Stimulated activated CD4-positive, alpha-beta T cell treated with anti-CD3 and anti-CD28 coated beads, TNF-alpha, amount 100 ng/mL, for 1 hour (primary cell): ENCODE data around the gene BCL2L14.
A peak's percentile ranks its signal among the peaks of the same experiment; 100 is the strongest.
"Not testable (repeated sequence)": the region's sequence is repeated elsewhere in the genome, so short reads cannot be mapped to it uniquely, and the experiment has no call there.

Experiments
- DNase-seq, 3 donors: peaks; one replicate each; pipeline ENCODE4 v3.0.0-alpha.2; 2020; ENCODE audit warnings: low read depth in 3 of 3, low spot score in 1 of 3

Gene BCL2L14

DNA sequence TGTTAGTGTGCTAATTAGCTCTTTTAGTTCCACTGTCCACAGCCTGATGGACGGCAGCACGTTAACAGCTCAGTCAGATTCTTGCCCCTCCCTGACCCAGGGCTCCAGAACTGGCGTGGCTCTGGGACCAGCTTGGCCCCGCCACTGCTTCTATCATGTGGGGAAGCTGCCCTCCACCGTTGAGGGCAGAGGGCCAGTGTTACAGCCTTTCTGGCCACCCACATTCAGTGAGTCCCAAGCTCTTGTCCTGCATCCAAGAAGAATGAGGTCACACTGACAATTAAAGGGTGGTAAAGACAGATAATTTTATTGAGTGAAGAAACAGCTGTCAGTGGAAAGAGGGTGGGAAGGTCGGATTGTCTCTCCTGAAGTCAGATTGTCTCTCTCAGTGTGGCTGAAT lies 36.9 kb downstream of the BCL2L14 start:
- DNase-seq = no peak

DNA sequence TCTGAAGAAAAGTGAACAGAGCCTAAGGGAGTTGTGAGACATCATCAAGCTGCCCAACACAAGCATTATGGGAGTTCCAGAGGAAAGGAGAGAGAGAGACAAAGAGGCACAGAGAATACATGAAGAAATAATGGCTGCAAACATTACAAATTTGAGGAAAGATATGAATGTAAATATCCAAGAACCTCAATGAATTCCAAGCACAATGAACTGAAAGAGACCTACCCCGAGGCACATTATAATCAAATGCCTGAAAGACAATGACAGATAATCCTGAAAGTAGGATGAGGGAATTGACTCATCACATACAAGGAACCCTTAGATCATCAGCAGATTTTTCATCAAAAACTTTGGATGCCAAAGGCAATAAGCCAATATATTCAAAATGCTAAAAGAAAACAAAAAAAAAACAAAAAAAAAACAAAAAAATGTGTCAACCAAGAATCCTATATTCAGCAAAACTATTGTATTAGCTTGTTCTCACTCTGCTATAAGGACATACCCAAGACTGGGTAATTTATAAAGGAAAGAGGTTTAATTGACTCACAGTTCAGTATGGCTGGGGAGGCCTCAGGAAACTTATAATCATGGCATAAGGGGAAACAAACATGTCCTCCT lies 37.8 kb downstream of the BCL2L14 start:
- DNase-seq = no peak

DNA sequence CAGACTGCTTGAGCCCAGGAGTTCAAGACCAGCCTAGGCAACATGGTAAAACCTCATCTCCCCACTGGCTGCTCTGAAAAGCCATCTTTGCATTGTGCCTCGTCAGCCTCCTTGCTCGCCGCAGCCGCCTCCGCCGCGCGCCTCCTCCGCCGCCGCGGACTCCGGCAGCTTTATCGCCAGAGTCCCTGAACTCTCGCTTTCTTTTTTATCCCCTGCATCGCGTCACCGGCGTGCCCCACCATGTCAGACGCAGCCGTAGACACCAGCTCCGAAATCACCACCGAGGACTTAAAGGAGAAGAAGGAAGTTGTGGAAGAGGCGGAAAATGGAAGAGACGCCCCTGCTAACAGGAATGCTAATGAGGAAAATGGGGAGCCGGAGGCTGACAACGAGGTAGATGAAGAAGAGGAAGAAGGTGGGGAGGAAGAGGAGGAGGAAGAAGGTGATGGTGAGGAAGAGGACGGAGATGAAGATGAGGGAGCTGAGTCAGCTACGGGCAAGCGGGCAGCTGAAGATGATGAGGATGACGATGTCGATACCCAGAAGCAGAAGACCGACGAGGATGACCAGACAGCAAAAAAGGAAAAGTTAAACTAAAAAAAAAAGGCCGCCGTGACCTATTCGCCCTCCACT lies 40.3 kb downstream of the BCL2L14 start:
- peak in 1 of 3 donors; percentile 13 for DNase-seq

DNA sequence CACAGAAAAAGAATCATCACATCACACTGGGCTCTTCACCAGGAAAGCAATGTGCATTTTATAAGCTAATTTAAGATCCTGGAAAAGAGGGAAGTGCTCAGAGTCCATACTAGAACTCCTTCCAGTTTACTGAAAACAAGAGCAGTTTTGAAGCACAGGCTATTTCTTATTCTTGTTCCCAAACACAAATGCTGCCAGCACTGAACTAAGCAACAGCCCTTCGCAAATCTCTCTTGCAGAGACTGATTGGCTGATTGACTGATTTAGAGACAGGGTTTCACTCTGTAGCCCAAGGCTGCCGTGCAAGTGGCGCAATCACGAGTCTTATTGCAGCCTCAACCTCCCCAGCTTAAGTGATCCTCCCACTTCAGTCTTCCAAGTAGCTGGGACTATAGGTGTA lies 44.8 kb downstream of the BCL2L14 start:
- DNase-seq = no peak

DNA sequence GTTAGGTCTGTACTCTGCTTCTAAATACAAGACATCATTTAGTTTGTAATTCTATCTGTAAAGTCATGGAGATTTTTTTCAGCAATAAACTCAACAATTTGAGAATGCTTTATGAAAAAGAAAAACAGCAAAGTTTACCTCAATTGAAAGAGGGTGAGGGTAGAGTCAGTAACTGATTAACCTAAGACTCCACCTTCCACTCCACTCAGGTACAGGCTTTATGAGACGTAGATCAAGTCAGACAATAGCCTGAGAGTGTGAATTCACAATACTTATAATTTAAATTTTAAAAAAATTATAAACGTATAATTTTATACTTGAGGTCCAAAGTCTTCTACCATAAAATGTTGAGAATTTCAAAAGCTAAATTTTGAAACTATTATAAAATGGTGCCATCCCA lies 45.9 kb downstream of the BCL2L14 start:
- no peak for DNase-seq

DNA sequence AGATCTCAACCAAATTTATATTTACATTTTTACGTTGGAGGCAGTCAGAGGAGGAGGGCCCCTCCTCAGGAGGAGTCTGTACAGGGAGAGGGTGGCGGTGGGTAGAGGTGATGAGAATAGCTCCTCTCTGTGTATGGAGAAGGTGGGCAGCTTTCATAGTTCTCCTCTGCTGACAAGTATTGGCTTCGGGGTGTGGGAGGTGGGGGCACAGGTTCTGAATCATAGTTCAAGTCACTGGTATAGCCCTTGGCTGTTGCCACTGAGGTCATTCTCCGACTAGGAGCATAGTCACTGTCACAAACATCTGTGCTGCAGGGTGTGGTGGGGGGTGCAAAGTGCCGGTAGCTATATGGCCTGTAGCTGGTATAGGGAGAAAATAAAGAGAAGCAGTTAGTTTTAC lies 50.3 kb downstream of the BCL2L14 start:
- DNase-seq = no peak

DNA sequence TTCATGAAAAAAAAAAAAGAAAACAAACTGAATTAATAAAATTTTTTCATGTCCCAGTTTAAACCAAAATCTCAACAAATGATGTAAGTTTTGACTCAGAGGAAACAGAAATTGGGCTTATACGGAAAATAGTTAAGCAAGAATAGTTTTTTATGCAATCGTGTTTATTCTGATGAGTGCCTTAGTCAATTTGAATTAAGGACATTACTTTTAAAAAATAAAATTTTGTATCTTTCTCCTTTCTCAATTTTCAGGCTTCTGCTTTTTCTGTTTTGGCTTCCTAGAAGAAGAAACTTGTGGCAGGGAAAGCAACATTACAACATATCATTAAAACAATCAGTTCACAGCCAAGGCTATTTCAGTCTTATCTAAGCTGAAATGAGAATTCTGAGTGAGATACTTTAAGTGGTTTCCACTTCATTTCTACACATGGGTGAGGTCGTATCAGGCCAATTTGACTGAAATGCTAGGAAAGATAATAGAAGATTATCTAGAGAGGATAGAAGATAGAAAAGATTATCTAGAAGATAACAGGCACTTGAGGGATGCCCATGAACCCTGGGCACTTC lies 52.4 kb downstream of the BCL2L14 start:
- no peak for DNase-seq

DNA sequence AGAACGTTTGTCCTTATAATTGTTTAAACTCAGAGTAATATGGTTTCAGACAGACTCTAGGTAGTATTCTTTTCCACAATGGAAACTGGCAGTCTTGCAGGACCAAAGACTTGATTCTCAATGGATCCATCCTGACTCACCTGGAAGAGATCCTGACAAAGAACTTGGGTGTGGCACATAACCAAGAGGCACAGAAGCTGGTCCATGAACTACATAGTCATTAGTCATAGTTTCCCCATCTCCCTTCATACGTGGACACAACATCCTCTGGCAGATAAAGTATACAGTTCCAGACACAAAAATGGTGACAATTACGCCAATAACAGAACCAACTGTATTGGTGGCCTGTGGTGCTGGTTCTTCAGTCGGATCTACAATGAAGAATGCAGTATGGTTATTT lies 55.8 kb downstream of the BCL2L14 start:
- DNase-seq = no peak

DNA sequence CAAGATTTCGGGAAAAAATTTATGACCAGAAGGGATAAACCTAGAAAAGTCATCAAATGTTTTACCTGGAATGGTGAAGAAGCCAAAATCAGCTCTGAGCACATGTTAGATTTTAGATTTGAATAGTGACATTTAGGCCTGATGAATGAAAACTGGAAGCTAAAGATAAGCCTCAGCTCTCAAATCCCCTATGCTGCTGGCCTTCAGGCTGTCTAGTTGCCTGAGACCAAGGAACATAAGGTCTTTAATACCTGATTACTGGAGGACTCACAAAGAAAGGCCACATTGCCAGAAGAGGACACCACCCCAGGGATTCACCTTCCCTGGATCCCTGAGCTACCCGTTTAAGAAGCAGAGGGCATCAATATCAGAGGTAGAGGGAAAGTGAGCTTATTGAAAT lies 56.6 kb downstream of the BCL2L14 start:
- DNase-seq = no peak

DNA sequence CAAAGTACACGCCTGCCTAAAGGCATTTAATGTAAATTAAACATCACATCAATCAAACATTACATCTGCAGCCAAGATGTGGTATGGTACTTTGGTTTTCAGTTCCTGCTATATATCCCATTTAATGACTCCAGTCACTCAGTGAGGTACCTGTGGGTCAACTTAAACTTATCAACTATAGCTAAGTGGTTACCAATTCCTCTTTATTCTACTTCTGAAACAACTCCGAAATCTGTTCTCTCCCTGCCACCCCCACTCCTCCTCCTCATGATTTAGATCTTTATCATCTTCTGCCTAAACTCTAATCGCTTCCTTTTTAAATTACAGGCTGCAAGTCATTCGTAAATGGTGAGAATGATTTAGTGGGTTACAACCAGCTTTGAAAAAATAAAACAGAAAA lies 57.9 kb downstream of the BCL2L14 start:
- DNase-seq = no peak

DNA sequence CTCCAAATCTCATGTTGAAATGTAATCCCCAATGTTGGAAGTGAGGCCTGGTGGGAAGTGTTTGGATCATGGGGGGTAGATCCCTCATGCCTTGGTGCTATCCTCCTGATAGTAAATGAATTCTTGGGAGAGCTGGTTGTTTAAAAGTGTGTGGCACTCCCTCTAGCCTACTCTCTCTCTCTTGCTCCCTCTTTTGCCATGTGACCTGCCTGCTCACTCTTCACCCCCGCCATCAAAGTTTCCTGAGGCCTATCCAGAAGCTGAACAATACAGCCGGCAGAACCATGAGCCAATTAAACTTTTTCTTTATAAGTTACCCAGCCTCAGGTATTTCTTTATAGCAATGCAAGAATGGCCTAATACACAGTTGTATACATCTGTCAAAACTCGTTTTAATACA lies 62.5 kb downstream of the BCL2L14 start:
- no peak for DNase-seq

DNA sequence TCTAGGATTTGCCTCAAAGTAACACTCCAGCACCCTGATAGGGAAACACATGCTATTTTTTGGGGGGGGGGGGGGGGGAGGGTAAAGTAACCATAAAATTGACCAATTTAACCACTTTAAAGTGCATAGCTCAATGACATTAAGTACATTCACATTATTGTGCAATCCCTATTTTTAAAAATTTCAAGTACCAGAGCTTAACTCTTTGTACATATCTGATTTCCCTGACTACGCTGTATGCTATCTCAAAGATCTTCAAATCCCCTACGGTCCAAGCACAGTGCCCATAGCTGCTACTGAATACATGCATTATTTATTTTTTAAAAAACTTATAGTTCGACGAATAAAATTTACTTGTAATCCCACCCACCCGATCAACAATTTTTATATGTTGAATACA lies 63.0 kb downstream of the BCL2L14 start:
- DNase-seq = no peak

DNA sequence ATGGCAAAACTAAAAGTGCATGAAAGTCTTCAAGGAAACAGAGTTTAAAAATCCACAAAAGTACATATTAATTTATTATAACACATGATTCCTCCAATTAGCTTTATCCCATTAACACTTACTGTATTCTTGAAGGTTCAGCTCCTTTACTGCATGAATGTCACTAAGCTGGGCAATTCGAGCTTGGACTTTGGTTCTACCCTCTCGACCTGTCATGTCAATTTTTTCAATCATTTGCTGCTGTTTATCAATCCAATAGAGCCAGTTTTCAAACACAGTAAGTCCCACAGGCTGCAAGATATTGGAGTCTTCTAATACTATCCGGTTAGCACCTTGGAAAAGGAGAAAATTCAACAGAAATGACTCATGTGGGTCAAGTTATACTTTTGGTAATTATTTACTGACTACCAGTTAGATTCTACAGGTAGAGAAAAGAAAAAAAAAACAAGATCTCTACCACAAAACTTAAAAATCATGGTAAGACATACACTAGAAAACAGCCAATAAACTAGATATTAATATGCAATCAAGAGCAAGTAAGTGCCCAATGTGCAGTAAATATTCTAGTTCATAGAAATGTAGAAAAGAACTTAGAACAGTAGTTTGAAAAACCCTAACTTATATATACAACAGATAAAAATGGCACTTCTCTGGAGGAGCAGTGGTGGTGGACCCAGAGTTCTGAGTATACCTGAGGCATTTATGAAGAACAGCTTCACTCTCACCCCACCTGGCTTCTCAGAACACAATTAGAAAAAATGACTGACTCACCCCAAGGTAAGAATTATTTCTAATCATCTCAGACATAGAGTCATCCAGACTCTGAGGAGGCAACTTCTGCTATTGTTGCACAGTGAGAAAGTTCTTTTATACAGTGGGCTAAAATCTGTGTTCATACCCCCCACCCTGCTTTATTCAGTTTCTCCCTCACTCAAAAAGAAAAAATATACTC lies 67.7 kb downstream of the BCL2L14 start:
- DNase-seq = no peak

DNA sequence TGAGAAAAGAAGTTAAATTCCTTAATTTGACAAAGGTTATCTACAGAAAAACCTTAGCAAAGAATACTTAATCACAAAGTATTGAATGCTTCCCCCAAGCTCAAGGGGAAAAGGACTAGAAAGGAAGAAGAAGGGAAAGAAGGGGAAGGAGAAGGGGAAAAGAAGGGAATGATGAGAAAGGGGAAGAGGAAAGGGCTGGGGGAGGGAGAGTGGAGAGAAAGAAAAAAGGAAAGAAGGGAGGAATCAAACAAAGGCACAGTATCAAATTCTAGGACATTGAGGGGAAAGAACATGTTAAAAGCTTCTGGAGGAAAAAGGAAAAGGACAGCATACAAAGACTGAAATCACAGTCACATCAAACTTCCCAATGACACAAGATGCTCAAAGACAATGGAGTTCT lies 70.3 kb downstream of the BCL2L14 start:
- no peak for DNase-seq

DNA sequence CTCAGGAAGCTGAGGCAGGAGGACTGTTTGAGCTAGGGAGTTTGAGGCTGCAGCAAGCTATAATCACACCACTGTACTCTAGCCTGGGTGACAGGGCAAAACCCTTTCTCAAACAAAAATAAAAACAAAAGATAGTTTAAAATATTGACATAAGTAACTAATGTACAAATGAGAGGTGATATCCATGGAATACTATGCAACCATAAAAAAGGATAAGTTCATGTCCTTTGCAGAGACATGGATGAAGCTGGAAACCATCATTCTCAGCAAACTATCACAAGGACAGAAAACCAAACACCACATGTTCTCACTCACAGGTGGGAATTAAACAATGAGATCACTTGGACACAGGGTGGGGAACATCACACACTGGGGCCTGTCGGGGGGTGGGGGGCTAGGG lies 73.8 kb downstream of the BCL2L14 start:
- not testable (repeated sequence) for DNase-seq

DNA sequence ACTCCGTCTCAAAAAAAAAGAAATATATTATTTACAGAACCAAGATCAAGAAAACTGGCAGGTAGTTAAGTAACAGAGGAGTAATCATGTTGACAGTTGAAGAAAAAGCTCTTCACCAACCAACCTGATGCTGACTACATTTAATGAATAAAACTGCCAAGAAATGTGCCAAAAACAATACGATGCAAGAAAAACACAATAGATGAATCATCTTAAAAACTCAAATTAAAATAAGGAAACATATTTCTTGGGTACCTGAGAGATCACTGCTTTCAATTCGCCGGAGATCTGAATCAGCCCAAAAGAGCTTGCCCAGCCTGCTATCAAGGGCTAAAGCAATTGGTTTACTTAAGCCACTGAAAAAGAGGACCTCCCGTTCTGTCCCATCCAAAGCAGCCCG lies 76.4 kb downstream of the BCL2L14 start:
- DNase-seq = no peak
